HG02571 (cell line): ENCODE results near the gene ART5.

Experiments used
- ATAC-seq: cut with Tn5 transposase; IDR thresholded peaks from one replicate; pipeline ENCODE4 v1.9.1; 2021; ENCODE audit warnings: mild to moderate bottlenecking, moderate library complexity; ENCODE audit not compliant: unreplicated experiment

ART5 gene

GRCh38 chr11:3641701-3642070 lies at the start of gene ART5:
TSS of gene ART5 (minus strand) at chr11:3641992. CDS start at chr11:3641862, 130 bp downstream.
- ATAC-seq, result no peak

GRCh38 chr11:3686751-3687150 lies 45.0 kb upstream of the ART5 start:
- no peak for ATAC-seq

- ATAC-seq, result no peak
These were observed 44.1 kb upstream of the ART5 start for GRCh38 chr11:3685923-3686322.

GRCh38 chr11:3684819-3685172 lies 43.0 kb upstream of the ART5 start:
- ATAC-seq, result no peak

GRCh38 chr11:3684129-3684818 lies 42.5 kb upstream of the ART5 start:
- ATAC-seq, result no peak

GRCh38 chr11:3683039-3683438 lies 41.2 kb upstream of the ART5 start:
- no peak for ATAC-seq

GRCh38 chr11:3679077-3679476 lies 37.3 kb upstream of the ART5 start:
- no peak for ATAC-seq

- ATAC-seq, result no peak
These were observed 34.2 kb upstream of the ART5 start for GRCh38 chr11:3675971-3676370.

- ATAC-seq, result no peak
These were observed 32.4 kb upstream of the ART5 start for GRCh38 chr11:3674189-3674588.

GRCh38 chr11:3671334-3672254 lies 29.8 kb upstream of the ART5 start, which contains the start of gene CHRNA10:
TSS of gene CHRNA10 (minus strand) at chr11:3671384. CDS start at chr11:3671312, 72 bp downstream.
- no peak for ATAC-seq

GRCh38 chr11:3669742-3670183 lies 28.0 kb upstream of the ART5 start:
- ATAC-seq, result no peak

- ATAC-seq, result no peak
These were observed 27.3 kb upstream of the ART5 start for GRCh38 chr11:3669128-3669527.

GRCh38 chr11:3667149-3668035 lies 25.6 kb upstream of the ART5 start:
- no peak for ATAC-seq

GRCh38 chr11:3666023-3666530 lies 24.3 kb upstream of the ART5 start:
- ATAC-seq, result no peak

- no peak for ATAC-seq
These were observed 23.7 kb upstream of the ART5 start for GRCh38 chr11:3665336-3666022.

- no peak for ATAC-seq
These were observed 22.3 kb upstream of the ART5 start for GRCh38 chr11:3664032-3664630.

GRCh38 chr11:3662856-3663255 lies 21.1 kb upstream of the ART5 start:
- no peak for ATAC-seq

- no peak for ATAC-seq
These were observed 19.2 kb upstream of the ART5 start for GRCh38 chr11:3660960-3661359.

GRCh38 chr11:3659595-3660515 lies 18.1 kb upstream of the ART5 start:
- no peak for ATAC-seq
